Hematopoietic multipotent progenitor cell treated with erythropoietin and hydrocortisone succinate and interleukin-3 and kit ligand, for 15 days (in vitro differentiated cells): ENCODE data around the gene SNX9.

Source experiments
- DNase-seq: peaks from one replicate; pipeline ENCODE4 v3.0.0-alpha.2; 2015; ENCODE audit warnings: low spot score

SNX9 gene

GRCh38 chr6:157804448-157805327, 18.4 kb upstream of the SNX9 start:
- no peak for DNase-seq

GRCh38 chr6:157806131-157806855, 16.8 kb upstream of the SNX9 start:
- DNase-seq: no peak

- no peak for DNase-seq
Observed at GRCh38 chr6:157806856-157807215, 16.2 kb upstream of the SNX9 start.

DNA sequence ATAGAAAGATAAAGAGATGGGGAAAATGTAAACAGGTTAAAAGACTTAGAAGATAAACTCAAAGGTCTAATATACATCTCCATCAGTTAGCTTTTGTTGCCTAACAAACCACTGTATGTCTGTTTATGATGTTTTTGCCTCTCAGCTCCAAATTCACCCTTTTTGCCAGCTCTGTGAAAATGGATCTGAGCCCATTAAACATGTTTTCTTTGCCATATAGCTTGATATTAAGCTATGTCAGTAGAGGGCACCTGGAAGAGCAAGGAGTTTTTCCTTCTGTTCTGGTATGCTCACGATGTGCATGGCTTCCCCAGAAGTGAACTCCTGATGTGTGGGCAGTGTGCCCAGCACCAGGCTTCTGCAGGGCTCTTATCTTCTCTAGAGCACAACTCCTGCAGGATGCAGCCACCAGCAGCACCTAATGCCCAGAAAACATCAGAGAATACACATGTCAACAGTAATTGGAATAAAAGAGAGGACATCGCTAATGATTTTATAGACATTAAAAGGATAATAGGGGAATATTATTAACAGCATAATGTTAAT, 14.6 kb upstream of the SNX9 start:
- peak; percentile 47 for DNase-seq

- DNase-seq: no peak
Observed at GRCh38 chr6:157809613-157810012, 13.4 kb upstream of the SNX9 start.

DNA sequence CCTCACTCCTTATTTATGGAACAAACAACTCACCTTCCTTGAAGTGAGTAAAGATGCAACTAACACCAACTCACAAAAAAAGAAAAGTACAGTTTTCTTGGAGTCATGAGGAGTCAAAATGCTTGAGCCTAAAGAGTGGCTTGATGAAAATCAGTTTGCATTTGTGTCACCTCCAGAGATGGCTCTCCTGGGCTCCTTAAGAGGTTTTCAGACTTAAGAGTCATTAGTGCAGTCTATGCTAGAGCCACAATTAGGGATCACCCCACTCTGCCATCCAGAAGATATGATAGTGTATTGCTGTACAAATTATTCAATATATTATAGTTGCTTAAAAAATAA, 11.9 kb upstream of the SNX9 start:
- no peak for DNase-seq

DNA sequence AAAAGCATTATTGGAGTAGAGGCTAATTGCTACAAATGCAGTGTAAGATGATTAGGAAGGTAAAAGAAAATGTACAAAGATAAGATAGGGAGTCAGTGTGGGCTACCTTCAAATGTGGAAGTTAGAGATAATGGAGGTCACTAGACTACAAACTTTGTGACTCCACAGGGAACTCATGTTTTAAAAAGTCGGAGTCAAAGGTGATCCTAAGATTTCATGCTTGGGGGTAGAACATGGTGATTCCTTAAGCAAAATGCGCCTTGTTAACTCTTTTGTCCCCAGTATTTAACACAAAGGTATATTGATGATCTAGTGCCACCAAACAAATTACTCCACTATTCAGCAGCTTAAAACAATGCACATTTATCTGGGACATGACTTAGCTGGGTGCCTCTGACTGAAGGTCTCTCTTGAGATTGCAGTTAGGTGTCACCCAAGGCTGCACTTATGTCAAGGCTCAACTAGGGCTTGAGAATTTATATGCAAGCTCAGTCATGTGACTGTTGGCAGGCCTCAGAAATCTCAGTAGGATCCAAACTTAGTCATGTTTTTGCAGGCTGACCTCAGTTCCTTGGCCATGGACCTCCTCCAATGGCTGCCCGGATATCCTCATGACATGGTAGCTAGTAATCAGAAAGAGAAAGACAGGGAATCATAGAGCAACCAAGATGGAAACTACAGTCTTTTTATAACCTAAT, 11.4 kb upstream of the SNX9 start:
- DNase-seq: peak; percentile 45

- DNase-seq: no peak
Observed at GRCh38 chr6:157812425-157813171, 10.4 kb upstream of the SNX9 start.

- no peak for DNase-seq
Observed at GRCh38 chr6:157813191-157813590, 9.9 kb upstream of the SNX9 start.

GRCh38 chr6:157813750-157814455, 9.1 kb upstream of the SNX9 start:
- DNase-seq: no peak

GRCh38 chr6:157814883-157815282, 8.2 kb upstream of the SNX9 start:
- no peak for DNase-seq

DNA sequence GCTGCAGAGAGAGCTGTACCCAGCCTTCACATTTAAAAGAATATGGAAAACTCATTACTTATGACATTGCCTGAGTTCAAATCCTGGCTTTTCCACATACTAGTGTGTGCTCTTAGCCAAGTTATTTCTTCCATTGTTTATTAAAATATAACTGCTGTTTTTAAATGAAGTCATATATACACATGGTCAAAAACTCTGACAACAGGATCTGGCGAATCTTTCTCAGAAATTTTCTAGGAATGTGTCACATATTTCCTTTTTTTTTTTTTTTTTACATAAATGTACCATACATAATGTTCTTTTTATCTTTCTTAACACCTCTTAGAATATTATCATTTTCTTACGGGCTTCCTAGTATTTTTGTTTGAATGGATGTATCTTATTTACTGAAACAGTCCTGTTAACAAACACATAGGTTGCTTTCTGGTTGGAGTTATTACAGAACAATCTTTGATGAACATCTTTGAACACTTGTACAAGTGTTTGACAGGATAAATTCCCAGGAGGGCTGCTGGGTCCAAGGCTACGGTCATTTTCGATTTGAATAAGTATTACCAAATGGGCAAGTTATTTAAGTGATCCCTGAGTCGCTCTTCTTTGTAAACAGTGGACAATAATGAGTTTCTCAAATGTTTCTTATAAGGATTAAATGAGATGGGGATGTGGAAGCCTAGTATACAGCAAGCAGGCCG, 1.6 kb upstream of the SNX9 start:
- DNase-seq: peak; percentile 34

DNA sequence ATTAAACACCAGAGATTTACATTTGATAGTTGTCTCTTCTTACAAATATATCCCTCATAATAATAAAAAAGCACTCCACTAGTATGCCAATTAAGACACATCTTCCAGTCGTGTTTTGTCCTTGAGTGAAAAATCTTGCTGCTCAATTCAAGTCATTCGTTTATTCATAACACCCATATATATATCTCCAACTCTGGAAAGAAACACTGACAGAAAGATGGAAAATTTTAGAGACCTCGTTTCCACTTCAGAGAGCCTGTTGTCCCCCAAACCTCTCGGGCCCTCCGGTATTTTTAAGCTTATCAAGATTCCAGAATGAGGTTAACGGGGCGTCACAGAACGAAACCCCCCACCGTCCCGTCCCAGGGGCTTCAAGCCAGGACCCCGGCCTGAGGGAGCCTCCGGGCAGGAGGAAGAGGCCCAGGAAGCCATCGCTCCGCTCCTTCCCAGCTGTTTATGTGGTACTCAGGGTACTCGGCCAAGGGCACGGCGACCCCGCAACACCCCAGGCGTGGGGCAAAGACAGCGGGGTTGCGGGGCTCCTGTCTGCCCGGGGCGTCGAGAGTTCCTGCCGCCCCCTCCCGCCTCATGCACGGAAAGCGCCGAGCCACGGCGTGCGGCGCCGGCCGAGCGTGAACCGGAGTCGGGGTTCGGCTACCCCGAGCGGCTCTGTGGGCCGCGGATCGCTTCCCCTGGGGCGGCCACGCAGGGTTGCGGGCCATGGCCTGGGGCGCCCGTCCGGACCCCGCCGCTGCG, 623 bp upstream of the SNX9 start:
- no peak for DNase-seq

DNA sequence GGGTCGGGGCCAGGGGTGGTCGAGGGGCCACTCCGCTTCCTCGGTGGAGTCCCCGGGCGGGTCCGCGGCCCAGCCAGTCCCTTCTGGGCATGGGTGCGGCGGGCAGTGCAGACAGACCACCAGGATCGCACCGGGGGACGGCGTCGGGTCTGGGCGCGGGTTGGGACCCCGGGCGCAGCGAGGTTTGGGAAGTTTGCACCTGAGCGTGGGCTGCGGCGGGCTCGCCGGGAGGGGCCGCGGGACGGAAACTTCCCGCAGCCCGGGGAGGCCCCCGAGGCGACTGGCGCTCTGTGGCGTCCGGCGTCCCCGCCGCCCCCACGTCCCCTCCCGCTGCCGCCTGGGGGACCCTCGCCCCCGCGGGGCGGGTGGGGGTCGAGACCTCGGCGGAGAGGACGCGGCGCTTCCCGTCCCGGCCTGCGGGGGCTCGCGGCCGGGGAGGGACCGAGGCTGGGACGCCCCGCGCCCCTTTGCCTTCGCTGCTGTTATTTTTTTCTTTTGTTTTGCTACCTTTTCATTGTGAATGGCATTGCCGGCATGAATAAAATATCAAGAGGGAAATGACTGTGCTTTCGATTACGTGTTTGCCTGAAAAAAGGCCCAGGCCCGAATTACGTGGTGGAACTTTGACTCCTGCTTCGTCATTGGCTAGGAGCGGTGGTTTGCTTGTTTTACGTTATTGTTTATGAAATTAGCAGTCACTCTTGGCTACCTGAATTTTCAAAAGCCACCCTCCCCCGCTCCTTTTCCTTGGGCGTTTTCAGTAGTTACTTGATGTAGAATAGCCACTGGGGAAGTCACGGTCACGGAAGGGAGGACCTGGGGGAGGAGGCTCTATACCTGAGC, 703 bp downstream of the SNX9 start:
- peak; percentile 73 for DNase-seq

DNA sequence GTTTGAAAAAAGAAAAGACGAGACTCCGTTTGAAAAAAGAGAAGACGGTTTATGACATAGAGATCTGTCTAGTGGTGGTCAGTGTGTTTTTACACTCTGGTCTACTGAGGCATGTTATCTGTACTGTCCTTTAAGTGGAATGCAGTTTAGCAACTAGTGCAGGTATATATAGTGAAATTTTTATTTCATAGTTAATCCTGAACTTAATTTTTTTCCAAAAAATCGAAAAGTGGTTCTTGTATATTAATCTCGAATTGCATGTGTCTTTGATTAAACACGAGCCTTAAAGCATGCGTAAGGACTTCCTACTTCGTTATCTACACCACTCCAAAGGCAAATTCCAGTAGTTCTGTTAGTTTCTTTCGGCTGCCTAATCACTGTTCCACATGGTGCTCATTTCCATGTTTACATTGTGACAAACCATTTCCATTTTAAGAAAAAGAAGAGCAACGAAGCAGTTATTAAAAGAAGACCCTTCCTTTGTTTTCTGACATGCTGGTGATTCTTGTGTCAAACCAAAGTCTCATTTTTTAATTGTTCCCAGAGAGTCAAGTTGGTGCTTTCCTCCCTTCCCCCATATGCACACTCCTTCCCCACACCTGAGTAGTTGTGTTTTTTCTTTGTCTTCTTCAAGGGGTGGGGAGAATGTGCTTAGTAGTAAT, 2.3 kb downstream of the SNX9 start:
- DNase-seq: peak; percentile 48

DNA sequence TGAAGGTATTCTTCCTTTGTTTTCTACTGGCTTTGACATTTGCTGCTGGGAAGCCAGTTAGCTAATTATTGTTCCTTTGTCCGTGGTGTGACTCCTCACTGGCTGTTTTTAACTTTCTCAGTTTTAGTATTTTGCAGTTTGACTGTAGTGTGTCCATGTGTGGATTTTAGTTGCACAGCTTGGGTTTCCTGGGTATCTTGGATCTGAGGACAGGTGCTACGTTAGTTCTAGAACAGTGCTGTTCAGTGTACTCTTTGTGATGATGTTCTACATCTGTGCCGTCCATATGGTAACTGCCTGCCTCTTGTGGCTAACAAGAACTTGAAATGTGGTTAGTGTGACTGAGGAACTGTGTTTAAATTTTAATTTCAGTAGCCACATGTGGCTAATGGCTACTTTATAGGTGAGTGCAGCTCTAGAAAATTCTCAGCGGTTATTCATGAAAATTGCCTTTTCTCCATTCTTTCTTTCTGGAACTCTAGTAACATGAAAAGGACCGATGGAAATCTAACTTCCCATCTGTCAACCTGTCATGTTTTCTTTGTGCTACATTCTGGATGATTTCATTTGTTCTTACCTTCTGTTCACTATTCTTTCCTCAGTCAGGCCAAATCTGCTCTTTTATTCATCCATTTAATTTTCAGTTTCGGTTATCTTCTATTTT, 7.4 kb downstream of the SNX9 start:
- no peak for DNase-seq

GRCh38 chr6:157831018-157831369, 7.9 kb downstream of the SNX9 start:
- DNase-seq: no peak
